Measurements from ENCODE around the gene DZIP3. TPM values are rescaled to one million over a fixed set of nuclear protein-coding genes. Genes with fewer than 3 reads are reported as not detected.
A peak's percentile ranks its signal among the peaks of the same experiment; 100 is the strongest.

DZIP3 gene
- total and polyA plus RNA-seq, 2 of the 13 experiments (the other 11 are each of a cell fraction or from before 2014, with no cell fraction given), result 11.3 to 17.3 TPM

DNA sequence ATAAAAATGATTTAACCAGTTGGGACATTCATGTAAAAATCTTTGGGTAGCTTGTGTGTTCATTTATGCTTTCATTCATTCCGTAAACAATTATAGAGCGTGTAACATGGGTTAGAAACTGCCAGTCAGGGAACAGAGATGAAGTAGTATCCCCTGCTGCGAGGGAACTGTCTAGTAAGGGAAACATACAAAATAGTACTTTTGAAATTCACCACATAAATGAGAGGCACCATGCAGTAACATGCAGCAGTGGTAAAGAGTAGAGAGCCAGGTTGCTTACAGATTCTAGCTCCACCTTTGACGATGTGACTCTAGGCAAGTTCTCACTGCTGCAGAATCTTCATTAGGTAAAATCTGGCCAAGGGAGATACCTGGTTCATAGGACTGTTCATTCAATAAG lies 938 bp downstream of the DZIP3 start:
- no peak for FAIRE-seq
- H3K9ac ChIP-seq (ENCODE audit: insufficient read depth, low read depth, low read length), result peak overlapping the region; percentile 95
- peak overlapping the region; percentile 31 for H2AFZ ChIP-seq (ENCODE audit: low read length)

GRCh38 chr3:108595321-108595720 lies 5.8 kb downstream of the DZIP3 start:
- Histone ChIP-seq H3K79me2 (ENCODE audit: insufficient read depth, low read length) (peaks cover 9% of the 10 kb centered on the region), H3K27me3 (ENCODE audit: control insufficient read depth in 1 of 2, insufficient read depth in 2 of 2, low read length in 2 of 2) (no peaks in the 10 kb centered on the region), H3K27ac (ENCODE audit: extremely low read length, insufficient read depth, low read length) (no peak overlapping the region), H3K4me2 (ENCODE audit: low read depth, low read length) (no peak overlapping the region), H2AFZ (ENCODE audit: low read length) (no peak overlapping the region), H4K20me1 (ENCODE audit: insufficient read depth, low read length) (no peaks in the 10 kb centered on the region), H3K9me3 (ENCODE audit: low read length) (no peaks in the 10 kb centered on the region), H3K9ac (ENCODE audit: insufficient read depth, low read depth, low read length) (no peak overlapping the region), H3K36me3 (replicated peaks in 1 of 2; ENCODE audit: control insufficient read depth in 1 of 2, insufficient read depth in 2 of 2, low read length in 2 of 2) (no peaks in the 10 kb centered on the region), H3K4me1 (ENCODE audit: insufficient read depth, low read length) (peaks cover 12% of the 10 kb centered on the region), H3K4me3 (replicated peaks in 1 of 3; ENCODE audit: insufficient read depth in 1 of 3, low read depth in 2 of 3, low read length in 3 of 3) (no peak overlapping the region)
- intact Hi-C loops (cut with micrococcal nuclease; ENCODE audit: unreplicated experiment), result no loop called here
- FAIRE-seq (no peak), DNase-seq (ENCODE audit: low spot score) (no peak), ATAC-seq (no peak)
- BruUV-seq (replicated peaks), result no TSS peak
- WGBS (ENCODE audit: low lambda C conversion rate), result 97% methylated on average over 2 of the region's 2 CpGs
- in situ Hi-C loops (cut with HindIII; ENCODE audit: extremely low pct_ligation_motif_present, low pct_unique_long_range_greater_than_20kb), result no loop called here
- POLR2A ChIA-PET, result no interaction called here
- CTCF ChIA-PET (ENCODE audit: low intra/inter-chr PET ratio, low total read pairs), result no interaction called here
- TF ChIP-seq ZNF260 (CRISPR knock-in tag; IDR thresholded peaks at IDR 0.05; ENCODE audit: borderline replicate concordance, low read depth) (no peak), TFE3 (CRISPR knock-in tag; IDR thresholded peaks at IDR 0.05) (no peak)
- TF ChIP-seq, protein P1, sequence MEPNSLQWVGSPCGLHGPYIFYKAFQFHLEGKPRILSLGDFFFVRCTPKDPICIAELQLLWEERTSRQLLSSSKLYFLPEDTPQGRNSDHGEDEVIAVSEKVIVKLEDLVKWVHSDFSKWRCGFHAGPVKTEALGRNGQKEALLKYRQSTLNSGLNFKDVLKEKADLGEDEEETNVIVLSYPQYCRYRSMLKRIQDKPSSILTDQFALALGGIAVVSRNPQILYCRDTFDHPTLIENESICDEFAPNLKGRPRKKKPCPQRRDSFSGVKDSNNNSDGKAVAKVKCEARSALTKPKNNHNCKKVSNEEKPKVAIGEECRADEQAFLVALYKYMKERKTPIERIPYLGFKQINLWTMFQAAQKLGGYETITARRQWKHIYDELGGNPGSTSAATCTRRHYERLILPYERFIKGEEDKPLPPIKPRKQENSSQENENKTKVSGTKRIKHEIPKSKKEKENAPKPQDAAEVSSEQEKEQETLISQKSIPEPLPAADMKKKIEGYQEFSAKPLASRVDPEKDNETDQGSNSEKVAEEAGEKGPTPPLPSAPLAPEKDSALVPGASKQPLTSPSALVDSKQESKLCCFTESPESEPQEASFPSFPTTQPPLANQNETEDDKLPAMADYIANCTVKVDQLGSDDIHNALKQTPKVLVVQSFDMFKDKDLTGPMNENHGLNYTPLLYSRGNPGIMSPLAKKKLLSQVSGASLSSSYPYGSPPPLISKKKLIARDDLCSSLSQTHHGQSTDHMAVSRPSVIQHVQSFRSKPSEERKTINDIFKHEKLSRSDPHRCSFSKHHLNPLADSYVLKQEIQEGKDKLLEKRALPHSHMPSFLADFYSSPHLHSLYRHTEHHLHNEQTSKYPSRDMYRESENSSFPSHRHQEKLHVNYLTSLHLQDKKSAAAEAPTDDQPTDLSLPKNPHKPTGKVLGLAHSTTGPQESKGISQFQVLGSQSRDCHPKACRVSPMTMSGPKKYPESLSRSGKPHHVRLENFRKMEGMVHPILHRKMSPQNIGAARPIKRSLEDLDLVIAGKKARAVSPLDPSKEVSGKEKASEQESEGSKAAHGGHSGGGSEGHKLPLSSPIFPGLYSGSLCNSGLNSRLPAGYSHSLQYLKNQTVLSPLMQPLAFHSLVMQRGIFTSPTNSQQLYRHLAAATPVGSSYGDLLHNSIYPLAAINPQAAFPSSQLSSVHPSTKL (CRISPR knock-in tag; IDR thresholded peaks at IDR 0.05), result no peak
- TF ChIP-seq, protein P2, sequence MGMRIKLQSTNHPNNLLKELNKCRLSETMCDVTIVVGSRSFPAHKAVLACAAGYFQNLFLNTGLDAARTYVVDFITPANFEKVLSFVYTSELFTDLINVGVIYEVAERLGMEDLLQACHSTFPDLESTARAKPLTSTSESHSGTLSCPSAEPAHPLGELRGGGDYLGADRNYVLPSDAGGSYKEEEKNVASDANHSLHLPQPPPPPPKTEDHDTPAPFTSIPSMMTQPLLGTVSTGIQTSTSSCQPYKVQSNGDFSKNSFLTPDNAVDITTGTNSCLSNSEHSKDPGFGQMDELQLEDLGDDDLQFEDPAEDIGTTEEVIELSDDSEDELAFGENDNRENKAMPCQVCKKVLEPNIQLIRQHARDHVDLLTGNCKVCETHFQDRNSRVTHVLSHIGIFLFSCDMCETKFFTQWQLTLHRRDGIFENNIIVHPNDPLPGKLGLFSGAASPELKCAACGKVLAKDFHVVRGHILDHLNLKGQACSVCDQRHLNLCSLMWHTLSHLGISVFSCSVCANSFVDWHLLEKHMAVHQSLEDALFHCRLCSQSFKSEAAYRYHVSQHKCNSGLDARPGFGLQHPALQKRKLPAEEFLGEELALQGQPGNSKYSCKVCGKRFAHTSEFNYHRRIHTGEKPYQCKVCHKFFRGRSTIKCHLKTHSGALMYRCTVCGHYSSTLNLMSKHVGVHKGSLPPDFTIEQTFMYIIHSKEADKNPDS (CRISPR knock-in tag; IDR thresholded peaks at IDR 0.05), result no peak

More for the DNA sequence above, 938 bp downstream of the DZIP3 start:
- WGBS (ENCODE audit: low lambda C conversion rate), result 10% methylated on average over 4 of the region's 4 CpGs
- intact Hi-C loops (cut with micrococcal nuclease; ENCODE audit: unreplicated experiment) (no loop called here), in situ Hi-C loops (cut with HindIII; ENCODE audit: extremely low pct_ligation_motif_present, low pct_unique_long_range_greater_than_20kb) (no loop called here)
- no TSS peak for BruUV-seq (replicated peaks)
- Histone ChIP-seq H3K27ac (ENCODE audit: extremely low read length, insufficient read depth, low read length) (peak overlapping the region; percentile 96), H3K4me3 (replicated peaks in 1 of 3; ENCODE audit: insufficient read depth in 1 of 3, low read depth in 2 of 3, low read length in 3 of 3) (peak overlapping the region; percentile 79 to 91 (median 91); a peak in 5 of 6 replicates), H3K4me1 (ENCODE audit: insufficient read depth, low read length) (peaks cover 33% of the 10 kb centered on the region), H3K27me3 (ENCODE audit: control insufficient read depth in 1 of 2, insufficient read depth in 2 of 2, low read length in 2 of 2) (no peaks in the 10 kb centered on the region; a peak in 2 of 5 replicates), H4K20me1 (ENCODE audit: insufficient read depth, low read length) (no peaks in the 10 kb centered on the region), H3K9me3 (ENCODE audit: low read length) (no peaks in the 10 kb centered on the region), H3K36me3 (replicated peaks in 1 of 2; ENCODE audit: control insufficient read depth in 1 of 2, insufficient read depth in 2 of 2, low read length in 2 of 2) (no peaks in the 10 kb centered on the region), H3K79me2 (ENCODE audit: insufficient read depth, low read length) (peaks cover 47% of the 10 kb centered on the region), H3K4me2 (ENCODE audit: low read depth, low read length) (peak overlapping the region; percentile 84)
- ATAC-seq, result no peak
- peak; percentile 1 for DNase-seq (ENCODE audit: low spot score)
- CTCF ChIA-PET (ENCODE audit: low intra/inter-chr PET ratio, low total read pairs), result no interaction called here
- POLR2A ChIA-PET, result interaction anchor here (1.5 to 2.2 kb wide), 3 partner anchors 9 to 34 kb away, joined by 3 to 19 read pairs (median 9); no protein-coding TSS in a partner anchor
- TF ChIP-seq PBX3 (CRISPR knock-in tag; IDR thresholded peaks at IDR 0.05; ENCODE audit: borderline replicate concordance), result no peak
